GM23338 (cell line): Measurements from ENCODE around the gene AGAP1. TPM values are rescaled to one million over a fixed set of nuclear protein-coding genes. Genes with fewer than 3 reads are reported as not detected.

Experiments used
- ATAC-seq: fragments of 200-7000 bp; cut with Tn5 transposase; 3 replicates; pipeline ENCODE4 v1.9.1; 2020
- DNase-seq: peaks from one replicate; pipeline ENCODE4 v3.0.0-alpha.2; 2015; ENCODE audit warnings: low spot score
- H2AFZ ChIP-seq: fragments of 200-600 bp; sonication (generic); 2 replicates; pipeline ENCODE4 v1.8.0; 2016; ENCODE audit warnings: antibody characterized with exemption, mild to moderate bottlenecking, moderate library complexity
- H3F3A ChIP-seq: fragments of 200-600 bp; sonication (generic); replicated peaks from 2 replicates; pipeline ENCODE4 v1.8.0; 2017; ENCODE audit warnings: antibody characterized with exemption, mixed run types, low read depth
- H3K27ac ChIP-seq: fragments of 200-600 bp; sonication (generic); 2 replicates; pipeline ENCODE4 v1.6.1; 2016; ENCODE audit warnings: low read depth
- H3K27me3 ChIP-seq: fragments of 200-600 bp; sonication (generic); 2 replicates; pipeline ENCODE4 v1.8.0; 2016; ENCODE audit warnings: mild to moderate bottlenecking, mixed run types, moderate library complexity; ENCODE audit not compliant: insufficient read depth
- H3K36me3 ChIP-seq: fragments of 200-600 bp; sonication (generic); 2 replicates; pipeline ENCODE4 v1.8.0; 2016; ENCODE audit warnings: mild to moderate bottlenecking; ENCODE audit not compliant: insufficient read depth
- H3K4me1 ChIP-seq: fragments of 200-600 bp; sonication (generic); 2 replicates; pipeline ENCODE4 v1.8.0; 2016; ENCODE audit warnings: mild to moderate bottlenecking, moderate library complexity; ENCODE audit not compliant: insufficient read depth
- H3K4me2 ChIP-seq: fragments of 200-600 bp; sonication (generic); 2 replicates; pipeline ENCODE4 v1.7.1; 2017; ENCODE audit warnings: mixed run types
- H3K4me3 ChIP-seq: fragments of 200-600 bp; sonication (generic); 2 replicates; pipeline ENCODE4 v1.6.1; 2016; ENCODE audit warnings: mixed run types
- H3K79me2 ChIP-seq: fragments of 200-600 bp; sonication (generic); replicated peaks from 2 replicates; pipeline ENCODE4 v1.8.0; 2017; ENCODE audit warnings: mild to moderate bottlenecking; ENCODE audit not compliant: insufficient read depth
- H3K9me2 ChIP-seq: fragments of 200-600 bp; sonication (generic); 2 replicates; pipeline ENCODE4 v1.8.0; 2017; ENCODE audit not compliant: insufficient read depth
- H4K20me1 ChIP-seq: fragments of 200-600 bp; sonication (generic); replicated peaks from 2 replicates; pipeline ENCODE4 v1.8.0; 2017; ENCODE audit warnings: mild to moderate bottlenecking; ENCODE audit not compliant: insufficient read depth
- H3K27ac Mint-ChIP-seq: 2 replicates; pipeline ENCODE4 v1.8.0; 2020; ENCODE audit warnings: inconsistent platforms, mild to moderate bottlenecking, moderate library complexity, mixed read lengths
- H3K27me3 Mint-ChIP-seq: 3 replicates; pipeline ENCODE4 v1.8.0; 2022; ENCODE audit warnings: low read depth, mild to moderate bottlenecking, moderate library complexity, mixed read lengths, inconsistent platforms; ENCODE audit not compliant: insufficient read depth, poor library complexity
- H3K36me3 Mint-ChIP-seq: 3 replicates; pipeline ENCODE4 v1.8.0; 2021; ENCODE audit warnings: low read depth, mild to moderate bottlenecking, inconsistent platforms, moderate library complexity, mixed read lengths
- H3K4me1 Mint-ChIP-seq: 3 replicates; pipeline ENCODE4 v1.8.0; 2020; ENCODE audit warnings: mild to moderate bottlenecking, inconsistent platforms, mixed read lengths
- H3K4me3 Mint-ChIP-seq: 3 replicates; pipeline ENCODE4 v1.8.0; 2021; ENCODE audit warnings: moderate library complexity, mild to moderate bottlenecking, inconsistent platforms, mixed read lengths
- H3K9me3 Mint-ChIP-seq: 3 replicates; pipeline ENCODE4 v1.8.0; 2020; ENCODE audit warnings: moderate library complexity, mild to moderate bottlenecking, inconsistent platforms, mixed read lengths
- JUNB ChIP-seq: IDR thresholded peaks from one replicate; pipeline ENCODE4 v1.6.1; 2016; ENCODE audit warnings: antibody characterized with exemption; ENCODE audit not compliant: unreplicated experiment
- STAT1 ChIP-seq: IDR thresholded peaks from one replicate; pipeline ENCODE4 v1.6.1; 2016; ENCODE audit warnings: antibody characterized with exemption; ENCODE audit not compliant: unreplicated experiment
- polyA plus RNA-seq: library from polyadenylated mRNA; unstranded; fragments of >200 nt; fragmentation: Nextera tagmentation; extraction: Ambion mirVana; gene quantifications from 2 replicates; pipeline ENCODE4 v1.2.1, GENCODE V29; 2016
- total RNA-seq: library from RNA; depleted of rRNA; stranded (reverse); fragments of >200 nt; shearing (Covaris generic); gene quantifications from 2 replicates; pipeline ENCODE4 v1.2.3, GENCODE V29; 2014
- TF ChIP-seq, protein P1 (sequence below): fragments of 250-450 bp; sonication (Bioruptor Pico); IDR thresholded peaks from 2 replicates; pipeline ENCODE4 v1.5.0; 2020; ENCODE audit warnings: mild to moderate bottlenecking, moderate library complexity
- TF ChIP-seq, protein P2 (sequence below), 2 experiments: fragments of 200-600 bp in 1 of 2; sonication (generic) in 1 of 2; conservative IDR thresholded peaks; 2 replicates each; pipeline versions ENCODE4 v1.5.1 to v1.6.1; 2016 to 2017; ENCODE audit warnings: antibody characterized with exemption in 2 of 2, low read depth in 2 of 2, mild to moderate bottlenecking in 2 of 2, moderate library complexity in 1 of 2

Gene AGAP1
- total and polyA plus RNA-seq, 2 experiments from 2014 or later: 13.3 to 27.9 TPM

DNA sequence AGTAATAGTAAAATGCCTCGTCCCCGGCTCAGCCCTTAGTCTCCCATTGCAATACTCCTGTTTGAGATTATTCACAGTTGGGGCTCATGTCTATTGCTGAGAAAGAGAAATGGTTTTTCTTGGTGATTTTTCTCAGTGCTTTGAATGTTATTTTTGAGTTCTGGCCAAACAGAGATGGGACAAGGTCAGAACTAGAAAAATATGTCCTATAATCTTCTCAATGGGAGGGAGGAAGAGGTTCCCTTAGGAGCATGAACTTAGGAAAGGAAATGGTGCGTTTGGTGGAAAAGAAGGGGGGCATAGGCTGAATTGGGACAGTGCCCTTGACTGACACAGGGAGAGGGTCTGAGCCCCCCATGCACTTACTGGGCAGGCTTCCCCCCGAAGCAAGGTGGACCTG, 133.8 kb downstream of the AGAP1 start (continued):
- TF ChIP-seq, protein P1, sequence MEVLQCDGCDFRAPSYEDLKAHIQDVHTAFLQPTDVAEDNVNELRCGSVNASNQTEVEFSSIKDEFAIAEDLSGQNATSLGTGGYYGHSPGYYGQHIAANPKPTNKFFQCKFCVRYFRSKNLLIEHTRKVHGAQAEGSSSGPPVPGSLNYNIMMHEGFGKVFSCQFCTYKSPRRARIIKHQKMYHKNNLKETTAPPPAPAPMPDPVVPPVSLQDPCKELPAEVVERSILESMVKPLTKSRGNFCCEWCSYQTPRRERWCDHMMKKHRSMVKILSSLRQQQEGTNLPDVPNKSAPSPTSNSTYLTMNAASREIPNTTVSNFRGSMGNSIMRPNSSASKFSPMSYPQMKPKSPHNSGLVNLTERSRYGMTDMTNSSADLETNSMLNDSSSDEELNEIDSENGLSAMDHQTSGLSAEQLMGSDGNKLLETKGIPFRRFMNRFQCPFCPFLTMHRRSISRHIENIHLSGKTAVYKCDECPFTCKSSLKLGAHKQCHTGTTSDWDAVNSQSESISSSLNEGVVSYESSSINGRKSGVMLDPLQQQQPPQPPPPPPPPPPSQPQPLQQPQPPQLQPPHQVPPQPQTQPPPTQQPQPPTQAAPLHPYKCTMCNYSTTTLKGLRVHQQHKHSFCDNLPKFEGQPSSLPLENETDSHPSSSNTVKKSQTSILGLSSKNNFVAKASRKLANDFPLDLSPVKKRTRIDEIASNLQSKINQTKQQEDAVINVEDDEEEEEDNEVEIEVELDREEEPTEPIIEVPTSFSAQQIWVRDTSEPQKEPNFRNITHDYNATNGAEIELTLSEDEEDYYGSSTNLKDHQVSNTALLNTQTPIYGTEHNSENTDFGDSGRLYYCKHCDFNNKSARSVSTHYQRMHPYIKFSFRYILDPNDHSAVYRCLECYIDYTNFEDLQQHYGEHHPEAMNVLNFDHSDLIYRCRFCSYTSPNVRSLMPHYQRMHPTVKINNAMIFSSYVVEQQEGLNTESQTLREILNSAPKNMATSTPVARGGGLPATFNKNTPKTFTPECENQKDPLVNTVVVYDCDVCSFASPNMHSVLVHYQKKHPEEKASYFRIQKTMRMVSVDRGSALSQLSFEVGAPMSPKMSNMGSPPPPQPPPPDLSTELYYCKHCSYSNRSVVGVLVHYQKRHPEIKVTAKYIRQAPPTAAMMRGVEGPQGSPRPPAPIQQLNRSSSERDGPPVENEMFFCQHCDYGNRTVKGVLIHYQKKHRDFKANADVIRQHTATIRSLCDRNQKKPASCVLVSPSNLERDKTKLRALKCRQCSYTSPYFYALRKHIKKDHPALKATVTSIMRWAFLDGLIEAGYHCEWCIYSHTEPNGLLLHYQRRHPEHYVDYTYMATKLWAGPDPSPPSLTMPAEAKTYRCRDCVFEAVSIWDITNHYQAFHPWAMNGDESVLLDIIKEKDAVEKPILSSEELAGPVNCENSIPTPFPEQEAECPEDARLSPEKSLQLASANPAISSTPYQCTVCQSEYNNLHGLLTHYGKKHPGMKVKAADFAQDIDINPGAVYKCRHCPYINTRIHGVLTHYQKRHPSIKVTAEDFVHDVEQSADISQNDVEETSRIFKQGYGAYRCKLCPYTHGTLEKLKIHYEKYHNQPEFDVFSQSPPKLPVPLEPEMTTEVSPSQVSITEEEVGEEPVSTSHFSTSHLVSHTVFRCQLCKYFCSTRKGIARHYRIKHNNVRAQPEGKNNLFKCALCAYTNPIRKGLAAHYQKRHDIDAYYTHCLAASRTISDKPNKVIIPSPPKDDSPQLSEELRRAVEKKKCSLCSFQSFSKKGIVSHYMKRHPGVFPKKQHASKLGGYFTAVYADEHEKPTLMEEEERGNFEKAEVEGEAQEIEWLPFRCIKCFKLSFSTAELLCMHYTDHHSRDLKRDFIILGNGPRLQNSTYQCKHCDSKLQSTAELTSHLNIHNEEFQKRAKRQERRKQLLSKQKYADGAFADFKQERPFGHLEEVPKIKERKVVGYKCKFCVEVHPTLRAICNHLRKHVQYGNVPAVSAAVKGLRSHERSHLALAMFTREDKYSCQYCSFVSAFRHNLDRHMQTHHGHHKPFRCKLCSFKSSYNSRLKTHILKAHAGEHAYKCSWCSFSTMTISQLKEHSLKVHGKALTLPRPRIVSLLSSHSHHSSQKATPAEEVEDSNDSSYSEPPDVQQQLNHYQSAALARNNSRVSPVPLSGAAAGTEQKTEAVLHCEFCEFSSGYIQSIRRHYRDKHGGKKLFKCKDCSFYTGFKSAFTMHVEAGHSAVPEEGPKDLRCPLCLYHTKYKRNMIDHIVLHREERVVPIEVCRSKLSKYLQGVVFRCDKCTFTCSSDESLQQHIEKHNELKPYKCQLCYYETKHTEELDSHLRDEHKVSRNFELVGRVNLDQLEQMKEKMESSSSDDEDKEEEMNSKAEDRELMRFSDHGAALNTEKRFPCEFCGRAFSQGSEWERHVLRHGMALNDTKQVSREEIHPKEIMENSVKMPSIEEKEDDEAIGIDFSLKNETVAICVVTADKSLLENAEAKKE: no peak
- no peak for TF ChIP-seq JUNB

DNA sequence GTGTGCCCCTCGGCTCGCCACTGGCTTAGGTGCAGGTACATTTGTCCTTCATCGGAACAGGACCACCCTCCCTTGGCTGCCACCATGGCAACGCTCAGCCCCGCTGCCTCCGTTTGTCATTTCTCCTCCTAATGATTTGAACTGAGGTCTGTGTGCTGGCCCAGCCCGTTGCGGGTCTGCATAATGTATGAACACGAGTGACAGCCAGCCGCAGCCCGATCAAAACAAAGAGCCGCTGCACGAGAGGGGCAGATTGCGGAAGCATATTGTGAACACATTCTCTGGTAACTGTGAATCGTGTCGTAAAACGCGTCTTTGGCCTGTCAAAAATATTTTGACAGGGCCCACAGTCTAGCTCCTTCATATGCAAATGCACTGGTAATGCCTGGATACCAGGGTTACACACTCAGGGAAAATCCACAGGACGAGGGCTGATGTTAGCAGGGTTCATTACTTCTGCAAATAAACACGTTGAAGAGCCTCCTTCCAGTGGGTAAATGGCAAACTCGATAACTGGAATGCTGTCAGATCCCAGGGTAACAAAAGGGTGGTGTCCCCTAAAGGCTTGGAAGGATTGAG, 137.0 kb downstream of the AGAP1 start:
- Histone ChIP-seq H3K4me1 (peaks cover 12% of the 10 kb centered on the region; the same call in 1 of the 2 replicates), H3K36me3 (no peaks in the 10 kb centered on the region), H2AFZ (no peak overlapping the region), H3K27ac (no peak overlapping the region), H3K27me3 (no peaks in the 10 kb centered on the region), H3K79me2 (peaks cover 84% of the 10 kb centered on the region), H3K9me2 (0 out of 2 replicates have a peak, but pooled peaks cover 2% of the 10 kb centered on the region), H3F3A (no peaks in the 10 kb centered on the region), H3K4me2 (no peak overlapping the region), H4K20me1 (peaks cover 22% of the 10 kb centered on the region), H3K4me3 (no peak overlapping the region)
- DNase-seq (no peak), ATAC-seq (no peak)
- H3K27ac Mint-ChIP-seq: no peak overlapping the region
- no peak overlapping the region for H3K4me3 Mint-ChIP-seq
- H3K36me3 Mint-ChIP-seq: no peaks in the 10 kb centered on the region
- H3K27me3 Mint-ChIP-seq: peaks cover 5% of the 10 kb centered on the region
- peaks cover 27% of the 10 kb centered on the region for H3K4me1 Mint-ChIP-seq
- no peaks in the 10 kb centered on the region for H3K9me3 Mint-ChIP-seq
- TF ChIP-seq, protein P2, sequence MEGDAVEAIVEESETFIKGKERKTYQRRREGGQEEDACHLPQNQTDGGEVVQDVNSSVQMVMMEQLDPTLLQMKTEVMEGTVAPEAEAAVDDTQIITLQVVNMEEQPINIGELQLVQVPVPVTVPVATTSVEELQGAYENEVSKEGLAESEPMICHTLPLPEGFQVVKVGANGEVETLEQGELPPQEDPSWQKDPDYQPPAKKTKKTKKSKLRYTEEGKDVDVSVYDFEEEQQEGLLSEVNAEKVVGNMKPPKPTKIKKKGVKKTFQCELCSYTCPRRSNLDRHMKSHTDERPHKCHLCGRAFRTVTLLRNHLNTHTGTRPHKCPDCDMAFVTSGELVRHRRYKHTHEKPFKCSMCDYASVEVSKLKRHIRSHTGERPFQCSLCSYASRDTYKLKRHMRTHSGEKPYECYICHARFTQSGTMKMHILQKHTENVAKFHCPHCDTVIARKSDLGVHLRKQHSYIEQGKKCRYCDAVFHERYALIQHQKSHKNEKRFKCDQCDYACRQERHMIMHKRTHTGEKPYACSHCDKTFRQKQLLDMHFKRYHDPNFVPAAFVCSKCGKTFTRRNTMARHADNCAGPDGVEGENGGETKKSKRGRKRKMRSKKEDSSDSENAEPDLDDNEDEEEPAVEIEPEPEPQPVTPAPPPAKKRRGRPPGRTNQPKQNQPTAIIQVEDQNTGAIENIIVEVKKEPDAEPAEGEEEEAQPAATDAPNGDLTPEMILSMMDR (conservative IDR thresholded peaks at IDR 0.05; ENCODE audit: low read depth in 2 of 2): no peak
- TF ChIP-seq STAT1: no peak
- TF ChIP-seq, protein P1: no peak
